Measurements from ENCODE around the gene ACY1. TPM values are rescaled to one million over a fixed set of nuclear protein-coding genes. Genes with fewer than 3 reads are reported as not detected.

The ACY1 gene
- total RNA-seq, 1 experiment from 2014 or later: 101 TPM

DNA sequence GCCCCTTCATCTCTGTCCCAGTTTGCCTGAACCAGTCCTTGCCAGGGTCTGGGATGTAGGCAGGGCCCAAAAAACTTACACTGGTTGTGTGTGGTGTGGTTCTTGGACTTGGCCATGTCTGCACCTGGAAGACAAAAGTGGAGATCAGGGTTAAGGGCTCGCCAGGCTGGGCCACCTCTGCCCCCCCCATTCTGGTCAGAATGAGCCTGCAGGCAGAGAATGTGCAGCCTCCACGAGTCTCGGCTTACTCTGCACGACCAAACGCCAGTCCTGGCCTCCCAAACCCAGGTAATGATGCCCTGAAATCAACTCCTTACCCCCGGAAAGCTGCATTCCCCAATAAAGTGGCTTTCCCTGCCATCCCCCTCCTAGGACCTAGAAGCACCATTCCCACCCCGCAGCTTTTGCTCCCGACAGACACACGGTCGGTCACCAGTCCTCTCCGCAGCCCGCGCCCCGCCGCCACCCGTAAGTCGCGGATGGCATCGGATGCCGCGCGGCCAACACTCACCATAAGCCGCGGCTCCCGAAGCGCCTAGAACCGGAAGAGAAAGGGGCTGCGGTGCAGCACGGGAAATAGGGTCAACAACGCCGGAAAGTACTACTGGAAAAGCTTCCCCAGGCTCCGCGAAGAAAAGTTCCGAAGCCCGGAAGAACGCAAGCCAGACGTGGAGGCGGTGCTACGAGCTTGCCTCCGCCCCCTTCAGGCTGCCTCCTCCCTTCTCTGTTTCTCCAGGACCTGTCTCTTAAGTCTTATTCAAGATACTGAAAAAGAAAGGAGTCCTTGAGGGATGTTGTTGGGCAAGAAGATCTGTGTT lies 12.2 kb downstream of the ACY1 start, which contains the start of gene RPL29:
TSS of gene RPL29 (minus strand) at position 550 of the 818 bp plus-strand sequence. CDS start at position 116, 434 bp downstream.
- DNase-seq (ENCODE audit: low read depth): peak; percentile 85
- in situ Hi-C loops (cut with HindIII; ENCODE audit: low pct_unique_long_range_greater_than_20kb, low sequenced_read_pairs): no loop called here

- in situ Hi-C loops (cut with HindIII; ENCODE audit: low pct_unique_long_range_greater_than_20kb, low sequenced_read_pairs): no loop called here
- no peak for DNase-seq (ENCODE audit: low read depth)
Measured at GRCh38 chr3:51997172-51997571, 13.8 kb downstream of the ACY1 start.

DNA sequence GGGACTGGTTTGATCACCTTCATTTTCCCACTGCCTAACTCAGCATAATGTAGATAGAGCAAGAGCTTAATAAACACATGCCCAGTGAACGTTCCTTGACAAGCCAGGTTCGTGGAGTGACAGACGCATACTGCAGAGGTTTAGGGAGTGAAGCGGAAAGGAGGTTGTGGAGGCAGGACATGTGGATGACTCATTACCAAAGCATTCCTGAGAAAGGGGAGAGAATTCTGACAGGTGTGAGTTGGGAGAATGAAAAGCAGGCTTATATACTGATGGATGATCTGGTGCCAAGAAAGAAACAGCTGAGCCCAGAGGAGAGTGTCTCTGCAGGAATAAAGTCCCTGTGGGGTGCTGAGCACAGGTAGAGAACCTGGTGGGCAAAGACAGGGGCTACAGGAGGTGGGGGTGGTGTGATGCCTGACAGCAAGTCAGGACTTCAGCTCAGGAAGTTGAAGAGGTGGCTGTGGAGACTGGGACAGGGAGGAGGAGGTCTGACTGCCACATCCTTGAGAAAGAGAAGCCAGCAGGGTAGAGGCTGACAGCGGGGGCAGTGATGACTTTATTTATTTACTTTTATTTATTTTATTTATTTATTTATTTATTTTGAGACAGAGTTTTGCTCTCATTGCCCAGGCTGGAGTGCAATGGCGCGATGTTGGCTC lies 14.7 kb downstream of the ACY1 start:
- in situ Hi-C loops (cut with HindIII; ENCODE audit: low pct_unique_long_range_greater_than_20kb, low sequenced_read_pairs): no loop called here
- peak; percentile 46 for DNase-seq (ENCODE audit: low read depth)

DNA sequence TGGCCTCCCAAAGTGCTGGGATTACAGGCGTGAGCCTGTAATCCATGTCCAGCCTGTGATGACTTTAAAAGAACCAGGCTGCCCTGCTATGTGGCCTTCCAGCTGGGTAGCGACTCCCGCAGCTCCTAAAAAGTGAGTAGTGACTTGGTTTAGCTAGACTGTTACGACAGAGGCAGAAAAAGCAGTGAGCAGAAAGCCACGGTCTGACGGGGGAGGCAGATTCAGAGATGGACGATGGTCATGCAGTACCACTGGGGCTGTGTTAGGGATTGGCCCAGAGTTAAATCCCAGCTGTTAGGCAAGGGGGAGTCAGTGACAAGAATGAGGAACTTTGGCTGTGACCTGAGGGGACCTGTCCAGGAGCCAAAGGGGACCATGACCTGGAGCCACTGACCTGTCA lies 15.4 kb downstream of the ACY1 start:
- in situ Hi-C loops (cut with HindIII; ENCODE audit: low pct_unique_long_range_greater_than_20kb, low sequenced_read_pairs): no loop called here
- no peak for DNase-seq (ENCODE audit: low read depth)

- in situ Hi-C loops (cut with HindIII; ENCODE audit: low pct_unique_long_range_greater_than_20kb, low sequenced_read_pairs): no loop called here
- DNase-seq (ENCODE audit: low read depth): no peak
Measured at GRCh38 chr3:51999846-52000245, 16.5 kb downstream of the ACY1 start.

DNA sequence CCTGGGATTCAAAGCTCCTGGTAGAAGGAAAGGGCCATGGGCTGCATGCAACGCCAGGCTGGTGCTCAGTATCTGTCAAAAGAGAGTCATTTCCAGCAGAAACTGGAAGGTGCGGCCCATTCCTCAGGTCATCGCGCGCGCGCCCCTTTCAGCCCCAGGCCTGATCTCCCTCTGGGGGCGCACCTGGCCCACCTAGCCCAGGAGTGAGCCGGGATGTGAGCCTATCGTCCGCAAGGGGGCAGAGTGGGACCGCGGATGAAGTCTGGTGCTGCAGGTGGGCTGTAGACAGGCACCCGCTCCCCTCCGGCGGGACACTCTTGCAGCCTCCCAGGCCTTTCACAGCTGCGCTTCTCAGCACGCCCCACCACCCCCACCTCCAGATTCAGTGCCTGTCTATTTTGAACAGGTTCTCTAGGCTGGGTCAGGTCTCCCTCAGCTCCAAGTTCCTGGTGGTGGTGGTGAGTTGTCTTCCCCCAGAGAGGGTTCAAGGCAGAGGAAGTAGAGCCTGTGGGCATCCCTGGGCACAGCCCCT lies 18.2 kb downstream of the ACY1 start:
- peak; percentile 48 for DNase-seq (ENCODE audit: low read depth)
- in situ Hi-C loops (cut with HindIII; ENCODE audit: low pct_unique_long_range_greater_than_20kb, low sequenced_read_pairs): no loop called here

GRCh38 chr3:52002748-52003147 lies 19.4 kb downstream of the ACY1 start:
- no peak for DNase-seq (ENCODE audit: low read depth)
- in situ Hi-C loops (cut with HindIII; ENCODE audit: low pct_unique_long_range_greater_than_20kb, low sequenced_read_pairs): no loop called here

GRCh38 chr3:52004163-52004787 lies 20.9 kb downstream of the ACY1 start:
- in situ Hi-C loops (cut with HindIII; ENCODE audit: low pct_unique_long_range_greater_than_20kb, low sequenced_read_pairs): no loop called here
- no peak for DNase-seq (ENCODE audit: low read depth)

DNA sequence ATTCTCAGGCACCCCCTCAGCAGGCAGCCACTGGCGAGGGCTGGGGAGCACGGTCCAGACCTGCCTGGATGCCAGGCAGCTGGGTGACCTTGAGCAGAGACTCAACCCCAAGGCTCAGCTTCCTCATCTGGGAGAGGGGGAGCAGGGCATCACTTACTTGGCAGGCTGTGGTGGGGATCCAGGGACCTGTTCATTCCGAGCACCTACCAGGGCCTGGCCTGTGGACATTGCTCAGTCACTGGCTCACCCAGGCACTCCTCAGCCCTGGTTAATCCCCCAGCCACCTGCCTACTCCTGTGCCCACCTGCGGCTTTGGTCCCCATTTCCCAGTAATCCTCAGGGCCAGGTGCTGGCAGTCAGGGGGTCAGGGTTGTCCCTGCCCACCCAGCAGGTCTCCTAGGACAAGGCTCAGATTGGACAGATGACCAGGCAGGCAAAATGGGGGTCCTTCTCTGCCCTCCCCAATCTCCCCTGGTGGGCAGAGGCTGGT lies 21.6 kb downstream of the ACY1 start:
- no peak for DNase-seq (ENCODE audit: low read depth)
- in situ Hi-C loops (cut with HindIII; ENCODE audit: low pct_unique_long_range_greater_than_20kb, low sequenced_read_pairs): no loop called here

- in situ Hi-C loops (cut with HindIII; ENCODE audit: low pct_unique_long_range_greater_than_20kb, low sequenced_read_pairs): no loop called here
- DNase-seq (ENCODE audit: low read depth): no peak
Measured at GRCh38 chr3:52005571-52005986, 22.2 kb downstream of the ACY1 start.

- in situ Hi-C loops (cut with HindIII; ENCODE audit: low pct_unique_long_range_greater_than_20kb, low sequenced_read_pairs): no loop called here
- DNase-seq (ENCODE audit: low read depth): no peak
Measured at GRCh38 chr3:52006017-52006819, 22.9 kb downstream of the ACY1 start.

- DNase-seq (ENCODE audit: low read depth): no peak
- in situ Hi-C loops (cut with HindIII; ENCODE audit: low pct_unique_long_range_greater_than_20kb, low sequenced_read_pairs): no loop called here
Measured at GRCh38 chr3:52006820-52007133, 23.4 kb downstream of the ACY1 start.

- in situ Hi-C loops (cut with HindIII; ENCODE audit: low pct_unique_long_range_greater_than_20kb, low sequenced_read_pairs): no loop called here
Measured at GRCh38 chr3:52007291-52007690, 24.0 kb downstream of the ACY1 start.

GRCh38 chr3:52010431-52010830 lies 27.1 kb downstream of the ACY1 start:
- no peak for DNase-seq (ENCODE audit: low read depth)
- in situ Hi-C loops (cut with HindIII; ENCODE audit: low pct_unique_long_range_greater_than_20kb, low sequenced_read_pairs): no loop called here

More at GRCh38 chr3:52007291-52007690, 24.0 kb downstream of the ACY1 start:
- DNase-seq (ENCODE audit: low read depth): no peak

DNA sequence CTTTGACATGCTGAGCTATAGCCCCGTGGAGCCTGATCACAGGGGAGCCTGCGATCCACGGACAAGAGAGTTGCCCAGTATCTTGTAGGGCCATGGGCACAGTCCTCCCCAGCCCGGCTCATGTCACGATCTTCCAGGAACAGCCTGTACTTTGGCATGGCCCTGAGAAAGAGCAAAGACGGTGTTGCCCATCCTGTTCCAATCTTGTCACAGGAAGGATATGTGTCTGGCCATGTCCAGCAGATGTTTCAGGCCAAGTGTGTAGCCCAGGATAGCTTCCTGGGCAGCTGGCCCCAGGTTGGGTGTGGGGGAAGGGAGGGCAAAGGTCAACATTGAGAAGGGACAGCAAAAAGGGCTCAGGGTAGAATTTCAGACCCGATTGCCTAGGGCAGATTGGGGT lies 29.4 kb downstream of the ACY1 start:
- no peak for DNase-seq (ENCODE audit: low read depth)
- in situ Hi-C loops (cut with HindIII; ENCODE audit: low pct_unique_long_range_greater_than_20kb, low sequenced_read_pairs): no loop called here

DNA sequence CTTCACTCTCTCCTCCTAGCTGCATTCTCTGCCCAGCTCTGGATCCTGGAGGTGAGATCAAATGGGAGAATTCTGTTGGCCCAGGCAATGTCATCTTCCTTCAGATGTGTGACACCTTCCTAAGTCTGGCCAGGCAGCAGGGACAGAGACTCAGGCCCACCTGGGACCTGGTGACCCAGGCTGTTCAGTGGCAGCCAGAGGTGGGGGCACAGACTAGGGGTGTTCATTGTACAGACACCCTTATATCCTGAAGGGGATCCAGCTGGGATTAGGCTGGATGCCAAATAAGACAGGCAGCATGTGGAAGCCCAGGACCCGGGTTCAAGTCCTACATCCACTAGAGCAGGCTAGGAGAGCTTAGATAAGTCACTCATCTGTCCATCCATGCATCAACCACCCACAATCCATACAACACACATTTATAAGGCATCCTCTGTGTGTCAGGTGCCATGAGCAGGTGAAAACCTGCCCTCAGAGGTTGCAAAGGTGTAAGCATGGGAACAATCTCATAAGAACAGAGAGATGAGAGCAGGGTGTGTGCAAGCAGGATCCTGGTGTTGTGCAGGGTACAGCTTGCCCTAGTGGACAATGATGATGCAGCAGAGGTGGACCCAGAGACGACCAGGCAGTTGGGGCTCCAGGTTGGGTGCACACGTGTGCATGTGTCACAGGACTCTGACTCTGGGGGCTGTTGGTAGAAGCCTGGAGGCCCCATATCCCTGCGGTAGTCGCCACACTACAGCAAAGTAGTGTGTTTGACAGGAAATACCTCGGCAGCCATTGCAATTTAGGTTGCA lies 30.7 kb downstream of the ACY1 start:
- in situ Hi-C loops (cut with HindIII; ENCODE audit: low pct_unique_long_range_greater_than_20kb, low sequenced_read_pairs): no loop called here

GRCh38 chr3:52014613-52015012 lies 31.3 kb downstream of the ACY1 start:
- in situ Hi-C loops (cut with HindIII; ENCODE audit: low pct_unique_long_range_greater_than_20kb, low sequenced_read_pairs): no loop called here
- no peak for DNase-seq (ENCODE audit: low read depth)

More for the DNA sequence above, 30.7 kb downstream of the ACY1 start:
- DNase-seq (ENCODE audit: low read depth): no peak

All from Caki2 (cell line).